ENCODE measurements around the gene MAP2. TPM values are rescaled to one million over a fixed set of nuclear protein-coding genes. Genes with fewer than 3 reads are reported as not detected.

Gene MAP2
- total RNA-seq, 3 donors from 2014 or later = 8.2 to 18.6 (median 11.5) TPM

- no peak for DNase-seq (ENCODE audit: low spot score in 2 of 2)
- Histone ChIP-seq H3K36me3 (no peaks in the 10 kb centered on the region), H3K27me3 (no peaks in the 10 kb centered on the region), H3K4me3 (no peak overlapping the region), H3K4me1 (no peaks in the 10 kb centered on the region), H3K27ac (no peak overlapping the region), H3K9me3 (no peaks in the 10 kb centered on the region)
- TF ChIP-seq POLR2A (IDR thresholded peaks at IDR 0.05) = no peak
- no peak for TF ChIP-seq POLR2AphosphoS5 (IDR thresholded peaks at IDR 0.05)
- TF ChIP-seq, protein P1, sequence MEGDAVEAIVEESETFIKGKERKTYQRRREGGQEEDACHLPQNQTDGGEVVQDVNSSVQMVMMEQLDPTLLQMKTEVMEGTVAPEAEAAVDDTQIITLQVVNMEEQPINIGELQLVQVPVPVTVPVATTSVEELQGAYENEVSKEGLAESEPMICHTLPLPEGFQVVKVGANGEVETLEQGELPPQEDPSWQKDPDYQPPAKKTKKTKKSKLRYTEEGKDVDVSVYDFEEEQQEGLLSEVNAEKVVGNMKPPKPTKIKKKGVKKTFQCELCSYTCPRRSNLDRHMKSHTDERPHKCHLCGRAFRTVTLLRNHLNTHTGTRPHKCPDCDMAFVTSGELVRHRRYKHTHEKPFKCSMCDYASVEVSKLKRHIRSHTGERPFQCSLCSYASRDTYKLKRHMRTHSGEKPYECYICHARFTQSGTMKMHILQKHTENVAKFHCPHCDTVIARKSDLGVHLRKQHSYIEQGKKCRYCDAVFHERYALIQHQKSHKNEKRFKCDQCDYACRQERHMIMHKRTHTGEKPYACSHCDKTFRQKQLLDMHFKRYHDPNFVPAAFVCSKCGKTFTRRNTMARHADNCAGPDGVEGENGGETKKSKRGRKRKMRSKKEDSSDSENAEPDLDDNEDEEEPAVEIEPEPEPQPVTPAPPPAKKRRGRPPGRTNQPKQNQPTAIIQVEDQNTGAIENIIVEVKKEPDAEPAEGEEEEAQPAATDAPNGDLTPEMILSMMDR (IDR thresholded peaks at IDR 0.05) = no peak
- intact Hi-C loops (cut with DNase I; ENCODE audit: low total_unique reads) = no loop called here
Measured at GRCh38 chr2:209584472-209584871, 160.6 kb downstream of the MAP2 start.

- intact Hi-C loops (cut with DNase I; ENCODE audit: low total_unique reads) = no loop called here
- no peak for DNase-seq (ENCODE audit: low spot score in 2 of 2)
- Histone ChIP-seq H3K27ac (no peak overlapping the region), H3K36me3 (no peaks in the 10 kb centered on the region), H3K9me3 (no peaks in the 10 kb centered on the region), H3K4me1 (no peaks in the 10 kb centered on the region), H3K4me3 (no peak overlapping the region), H3K27me3 (no peaks in the 10 kb centered on the region)
- TF ChIP-seq POLR2AphosphoS5 (IDR thresholded peaks at IDR 0.05) (no peak), POLR2A (IDR thresholded peaks at IDR 0.05) (no peak)
- TF ChIP-seq, protein P1 (IDR thresholded peaks at IDR 0.05) = no peak
Measured at GRCh38 chr2:209584915-209585314, 161.1 kb downstream of the MAP2 start.

- no peaks in the 10 kb centered on the region for H3K27me3 ChIP-seq
- H3K27ac ChIP-seq = no peak overlapping the region
- TF ChIP-seq POLR2A (IDR thresholded peaks at IDR 0.05) (no peak), POLR2AphosphoS5 (IDR thresholded peaks at IDR 0.05) (no peak)
- TF ChIP-seq, protein P1 (IDR thresholded peaks at IDR 0.05) = no peak
- no peak overlapping the region for H3K4me3 ChIP-seq
- no peaks in the 10 kb centered on the region for H3K9me3 ChIP-seq
- H3K4me1 ChIP-seq = no peaks in the 10 kb centered on the region
- DNase-seq (ENCODE audit: low spot score in 2 of 2) = no peak
- intact Hi-C loops (cut with DNase I; ENCODE audit: low total_unique reads) = no loop called here
- no peaks in the 10 kb centered on the region for H3K36me3 ChIP-seq
Measured at GRCh38 chr2:209591021-209591420, 167.2 kb downstream of the MAP2 start.

DNA sequence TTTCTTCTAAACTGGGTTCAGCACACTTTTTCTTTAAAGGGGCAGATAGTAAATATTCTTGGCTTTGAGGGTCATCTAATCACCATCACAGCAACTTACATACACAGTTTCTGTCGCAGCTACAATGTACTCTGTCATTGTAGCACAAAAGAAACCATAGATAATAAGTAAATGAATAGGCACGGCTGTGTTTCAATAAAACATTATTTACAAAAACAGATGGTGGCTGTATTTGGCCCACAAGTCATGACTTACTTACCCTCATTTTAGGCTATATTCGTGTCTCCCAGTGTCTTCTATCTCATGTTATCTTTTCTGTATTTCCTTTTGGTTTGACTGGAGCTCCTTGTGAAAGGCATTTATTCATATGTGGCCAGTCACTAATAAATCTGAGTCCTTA, 168.3 kb downstream of the MAP2 start:
- no peak for TF ChIP-seq POLR2A (IDR thresholded peaks at IDR 0.05)
- TF ChIP-seq, protein P1 (IDR thresholded peaks at IDR 0.05) = no peak
- no peaks in the 10 kb centered on the region for H3K4me1 ChIP-seq
- H3K36me3 ChIP-seq = no peaks in the 10 kb centered on the region
- no peak overlapping the region for H3K27ac ChIP-seq
- no peaks in the 10 kb centered on the region for H3K27me3 ChIP-seq
- DNase-seq (ENCODE audit: low spot score in 2 of 2) = no peak
- intact Hi-C loops (cut with DNase I; ENCODE audit: low total_unique reads) = no loop called here
- H3K9me3 ChIP-seq = no peaks in the 10 kb centered on the region
- no peak overlapping the region for H3K4me3 ChIP-seq

GRCh38 chr2:209593930-209594329, 170.1 kb downstream of the MAP2 start:
- Histone ChIP-seq H3K27ac (no peak overlapping the region), H3K4me3 (no peak overlapping the region), H3K36me3 (no peaks in the 10 kb centered on the region), H3K4me1 (no peaks in the 10 kb centered on the region), H3K9me3 (no peaks in the 10 kb centered on the region), H3K27me3 (no peaks in the 10 kb centered on the region)
- intact Hi-C loops (cut with DNase I; ENCODE audit: low total_unique reads) = no loop called here
- DNase-seq (ENCODE audit: low spot score in 2 of 2) = no peak
- TF ChIP-seq, protein P1 (IDR thresholded peaks at IDR 0.05) = no peak
- no peak for TF ChIP-seq POLR2AphosphoS5 (IDR thresholded peaks at IDR 0.05)
- TF ChIP-seq POLR2A (IDR thresholded peaks at IDR 0.05) = no peak
